LoVo (cell line): Measurements from ENCODE around the gene IPO13.
A peak's percentile ranks its signal among the peaks of the same experiment; 100 is the strongest.

ENCODE experiments used
- DNase-seq: peaks from one replicate; pipeline ENCODE4 v3.0.0-alpha.2; 2016; ENCODE audit warnings: low spot score

IPO13 gene

GRCh38 chr1:43946236-43947060, at the start of gene IPO13:
TSS of gene IPO13 (plus strand) at chr1:43946950. CDS start at chr1:43947601, 651 bp downstream.
- DNase-seq: peak; percentile 95

- no peak for DNase-seq
Observed at GRCh38 chr1:43898981-43899380, 47.8 kb upstream of the IPO13 start.

GRCh38 chr1:43900386-43900785, 46.4 kb upstream of the IPO13 start:
- DNase-seq: no peak

GRCh38 chr1:43901196-43901961, 45.4 kb upstream of the IPO13 start:
- DNase-seq: no peak

GRCh38 chr1:43902058-43902831, 44.5 kb upstream of the IPO13 start:
- DNase-seq: no peak

GRCh38 chr1:43904660-43905551, 41.8 kb upstream of the IPO13 start:
- no peak for DNase-seq

GRCh38 chr1:43908226-43908625, 38.5 kb upstream of the IPO13 start:
- no peak for DNase-seq

GRCh38 chr1:43908858-43909257, 37.9 kb upstream of the IPO13 start:
- no peak for DNase-seq

GRCh38 chr1:43910343-43910742, 36.4 kb upstream of the IPO13 start:
- DNase-seq: no peak

- DNase-seq: no peak
Observed at GRCh38 chr1:43912607-43913006, 34.1 kb upstream of the IPO13 start.

GRCh38 chr1:43913051-43913501, 33.7 kb upstream of the IPO13 start:
- no peak for DNase-seq

GRCh38 chr1:43913666-43914360, 32.9 kb upstream of the IPO13 start:
- no peak for DNase-seq

- DNase-seq: no peak
Observed at GRCh38 chr1:43914576-43915525, 31.9 kb upstream of the IPO13 start.

- DNase-seq: no peak
Observed at GRCh38 chr1:43919906-43920305, 26.8 kb upstream of the IPO13 start.

- DNase-seq: no peak
Observed at GRCh38 chr1:43921022-43921421, 25.7 kb upstream of the IPO13 start.

- no peak for DNase-seq
Observed at GRCh38 chr1:43924516-43924915, 22.2 kb upstream of the IPO13 start.

GRCh38 chr1:43925846-43926245, 20.9 kb upstream of the IPO13 start:
- no peak for DNase-seq

GRCh38 chr1:43930168-43930948, 16.4 kb upstream of the IPO13 start:
- no peak for DNase-seq

- no peak for DNase-seq
Observed at GRCh38 chr1:43930949-43931275, 15.8 kb upstream of the IPO13 start.
